CD14-positive monocyte (primary cell): Measurements from ENCODE around the gene SLITRK2. TPM values are rescaled to one million over a fixed set of nuclear protein-coding genes. Genes with fewer than 3 reads are reported as not detected.

Experiments used
- DNase-seq, 3 donors: peaks; one replicate each; pipeline ENCODE4 v3.0.0-alpha.2; 2011 to 2022
- H2AFZ ChIP-seq: 2 replicates; pipeline ENCODE4 v1.6.0; 2012; ENCODE audit warnings: mild to moderate bottlenecking, low read depth, low read length, inconsistent platforms; ENCODE audit not compliant: insufficient read depth, poor library complexity, severe bottlenecking
- H3K27ac ChIP-seq, 2 donors: 1 replicate in 1 of 2; 2 replicates in 1 of 2; pipeline ENCODE4 v1.5.1; 2012 to 2013; ENCODE audit warnings: low read length in 2 of 2, control low read depth in 1 of 2, inconsistent platforms in 1 of 2, low read depth in 1 of 2, mild to moderate bottlenecking in 1 of 2
- H3K27me3 ChIP-seq, 2 donors: one replicate each; pipeline versions ENCODE4 v1.6.0 to v1.6.1; 2011 to 2013; ENCODE audit warnings: low read length in 2 of 2; ENCODE audit not compliant: control insufficient read depth in 2 of 2, insufficient read depth in 2 of 2
- H3K36me3 ChIP-seq, 2 donors: replicated peaks in 1 of 2; 1 replicate in 1 of 2; 2 replicates in 1 of 2; pipeline versions ENCODE4 v1.5.1 to v1.6.1; 2012 to 2013; ENCODE audit warnings: low read length in 2 of 2, control low read depth in 1 of 2, inconsistent platforms in 1 of 2, mild to moderate bottlenecking in 1 of 2; ENCODE audit not compliant: insufficient read depth in 2 of 2, control insufficient read depth in 1 of 2
- H3K4me1 ChIP-seq, 2 donors: 1 replicate in 1 of 2; 2 replicates in 1 of 2; pipeline versions ENCODE4 v1.5.1 to v1.6.1; 2012 to 2013; ENCODE audit warnings: low read length in 2 of 2, control low read depth in 1 of 2, inconsistent platforms in 1 of 2, mild to moderate bottlenecking in 1 of 2, moderate library complexity in 1 of 2; ENCODE audit not compliant: insufficient read depth in 2 of 2, control insufficient read depth in 1 of 2
- H3K4me2 ChIP-seq: replicated peaks from 2 replicates; pipeline ENCODE3; 2012; ENCODE audit warnings: low read length, moderate library complexity, mild to moderate bottlenecking; ENCODE audit not compliant: poor library complexity, severe bottlenecking; ENCODE audit errors: extremely low read depth
- H3K4me3 ChIP-seq, 3 experiments: fragments of 200-600 bp in 1 of 3; sonication (generic) in 1 of 3; replicated peaks in 1 of 3; 1 replicate in 2 of 3; 2 replicates in 1 of 3; pipeline ENCODE4 v1.5.1; 2011 to 2013; ENCODE audit warnings: low read length in 3 of 3, mild to moderate bottlenecking in 3 of 3, control low read depth in 2 of 3, low read depth in 2 of 3, inconsistent platforms in 1 of 3, moderate library complexity in 1 of 3
- H3K79me2 ChIP-seq: 2 replicates; pipeline ENCODE4 v1.6.0; 2012; ENCODE audit warnings: mild to moderate bottlenecking, control low read depth, inconsistent platforms, low read length, moderate library complexity; ENCODE audit not compliant: insufficient read depth
- H3K9ac ChIP-seq: 2 replicates; pipeline ENCODE4 v1.6.0; 2017; ENCODE audit warnings: low read length, mild to moderate bottlenecking; ENCODE audit not compliant: insufficient read depth, poor library complexity, severe bottlenecking
- H3K9me3 ChIP-seq, 2 donors: replicated peaks in 1 of 2; 1 replicate in 1 of 2; 2 replicates in 1 of 2; pipeline versions ENCODE4 v1.5.1 to v1.6.1; 2012 to 2013; ENCODE audit warnings: low read length in 2 of 2, control low read depth in 1 of 2; ENCODE audit not compliant: control insufficient read depth in 1 of 2, insufficient read depth in 1 of 2
- H4K20me1 ChIP-seq: 2 replicates; pipeline ENCODE4 v1.6.0; 2012; ENCODE audit warnings: mild to moderate bottlenecking, low read length, control low read depth, moderate library complexity; ENCODE audit not compliant: insufficient read depth
- H3K27ac Mint-ChIP-seq, 7 donors: one replicate each; pipeline ENCODE4 v1.8.0; 2020; ENCODE audit warnings: mild to moderate bottlenecking in 7 of 7, mixed read lengths in 7 of 7, moderate library complexity in 6 of 7, inconsistent platforms in 2 of 7
- H3K27me3 Mint-ChIP-seq, 3 donors: one replicate each; pipeline ENCODE4 v1.8.0; 2021 to 2022; ENCODE audit warnings: low read depth in 3 of 3, mild to moderate bottlenecking in 3 of 3, mixed read lengths in 3 of 3, moderate library complexity in 3 of 3, inconsistent platforms in 1 of 3
- H3K36me3 Mint-ChIP-seq, 2 donors: one replicate each; pipeline ENCODE4 v1.8.0; 2020; ENCODE audit warnings: mixed read lengths in 2 of 2, inconsistent platforms in 1 of 2, mild to moderate bottlenecking in 1 of 2
- H3K4me1 Mint-ChIP-seq: one replicate; pipeline ENCODE4 v1.8.0; 2020; ENCODE audit warnings: mild to moderate bottlenecking, mixed read lengths
- H3K4me3 Mint-ChIP-seq, 2 donors: one replicate each; pipeline ENCODE4 v1.8.0; 2020; ENCODE audit warnings: mild to moderate bottlenecking in 2 of 2, mixed read lengths in 2 of 2, moderate library complexity in 1 of 2
- H3K9me3 Mint-ChIP-seq, 7 donors: one replicate each; pipeline ENCODE4 v1.8.0; 2020 to 2022; ENCODE audit warnings: mixed read lengths in 7 of 7, mild to moderate bottlenecking in 6 of 7, moderate library complexity in 6 of 7, inconsistent platforms in 2 of 7
- WGBS: methylation state at CpG from one replicate; pipeline ENCODE4 v1.1.5; 2013; ENCODE audit warnings: missing lambda C conversion rate; ENCODE audit not compliant: insufficient coverage; 5-methylcytosine and 5-hydroxymethylcytosine counted together
- intact Hi-C, 2 donors: fragments of 100-400 bp; cut with micrococcal nuclease; formaldehyde crosslinking; loops; one replicate each; pipeline versions ENCODE4 v1.15.0 to v1.15.1; 2023
- polyA plus RNA-seq, 3 donors: library from polyadenylated mRNA; depleted of rRNA in 1 of 3; unstranded in 2 of 3; stranded (reverse) in 1 of 3; fragments of 300-500 nt in 2 of 3; fragments of >200 nt in 1 of 3; fragmentation: Illumina TruSeq in 2 of 3; gene quantifications; 1 replicate in 2 of 3; 2 replicates in 1 of 3; pipeline ENCODE4 v1.2.3, GENCODE V29; 2012 to 2021
- small RNA-seq: library from RNA; depleted of rRNA; stranded (forward); fragments of <200 nt; gene quantifications from one replicate; pipeline ENCODE3, GENCODE V24; 2012; ENCODE audit warnings: low read depth; ENCODE audit not compliant: insufficient read length
- TF ChIP-seq, protein P1 (sequence below): fragments of 200-600 bp; IDR thresholded peaks from one replicate; pipeline ENCODE4 v1.8.0; 2022; ENCODE audit warnings: antibody characterized with exemption, mild to moderate bottlenecking

SLITRK2 gene
- polyA plus RNA-seq, 3 donors = not detected

DNA sequence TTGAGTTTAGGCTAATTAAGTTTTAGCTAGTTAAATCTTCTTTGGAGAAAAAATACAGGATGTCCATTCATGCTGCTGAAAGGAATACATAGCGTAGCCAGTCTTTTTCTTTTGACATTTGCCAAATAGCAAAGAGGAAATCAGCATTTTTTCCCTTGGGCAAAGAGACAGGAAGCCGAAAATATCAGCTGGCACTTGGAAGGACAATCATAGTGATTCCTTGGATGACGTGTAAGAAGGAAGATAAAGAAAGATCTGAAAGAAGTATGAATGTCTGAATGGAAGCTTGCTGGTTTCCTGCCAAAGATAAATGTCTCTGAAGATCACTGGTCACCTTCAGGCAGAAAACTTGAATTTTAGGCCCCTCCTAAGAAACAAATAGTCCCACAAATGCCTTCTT lies 44.2 kb downstream of the SLITRK2 start:
- peaks cover 0 to 2% (median 0%) of the 10 kb centered on the region in 3 donors for H3K27me3 Mint-ChIP-seq
- Histone ChIP-seq H3K36me3 (no peaks in the 10 kb centered on the region), H4K20me1 (no peaks in the 10 kb centered on the region), H3K27me3 (no peaks in the 10 kb centered on the region), H3K9ac (no peak overlapping the region), H2AFZ (no peak overlapping the region), H3K79me2 (no peaks in the 10 kb centered on the region), H3K27ac (no peak overlapping the region), H3K4me3 (no peak overlapping the region), H3K4me1 (no peaks in the 10 kb centered on the region), H3K9me3 (no peaks in the 10 kb centered on the region), H3K4me2 (no peak overlapping the region)
- H3K27ac Mint-ChIP-seq = peak overlapping the region in 1 of 7 donors; percentile 20
- intact Hi-C loops = no loop called here
- H3K4me1 Mint-ChIP-seq = no peaks in the 10 kb centered on the region
- peaks cover 0 to 5% (median 0%) of the 10 kb centered on the region in 7 donors for H3K9me3 Mint-ChIP-seq
- TF ChIP-seq, protein P1, sequence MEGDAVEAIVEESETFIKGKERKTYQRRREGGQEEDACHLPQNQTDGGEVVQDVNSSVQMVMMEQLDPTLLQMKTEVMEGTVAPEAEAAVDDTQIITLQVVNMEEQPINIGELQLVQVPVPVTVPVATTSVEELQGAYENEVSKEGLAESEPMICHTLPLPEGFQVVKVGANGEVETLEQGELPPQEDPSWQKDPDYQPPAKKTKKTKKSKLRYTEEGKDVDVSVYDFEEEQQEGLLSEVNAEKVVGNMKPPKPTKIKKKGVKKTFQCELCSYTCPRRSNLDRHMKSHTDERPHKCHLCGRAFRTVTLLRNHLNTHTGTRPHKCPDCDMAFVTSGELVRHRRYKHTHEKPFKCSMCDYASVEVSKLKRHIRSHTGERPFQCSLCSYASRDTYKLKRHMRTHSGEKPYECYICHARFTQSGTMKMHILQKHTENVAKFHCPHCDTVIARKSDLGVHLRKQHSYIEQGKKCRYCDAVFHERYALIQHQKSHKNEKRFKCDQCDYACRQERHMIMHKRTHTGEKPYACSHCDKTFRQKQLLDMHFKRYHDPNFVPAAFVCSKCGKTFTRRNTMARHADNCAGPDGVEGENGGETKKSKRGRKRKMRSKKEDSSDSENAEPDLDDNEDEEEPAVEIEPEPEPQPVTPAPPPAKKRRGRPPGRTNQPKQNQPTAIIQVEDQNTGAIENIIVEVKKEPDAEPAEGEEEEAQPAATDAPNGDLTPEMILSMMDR = no peak
- WGBS = no CpG with 5 or more reads among the region's 3 CpGs
- no peaks in the 10 kb centered on the region for H3K36me3 Mint-ChIP-seq
- no peak overlapping the region for H3K4me3 Mint-ChIP-seq
- DNase-seq = no peak

DNA sequence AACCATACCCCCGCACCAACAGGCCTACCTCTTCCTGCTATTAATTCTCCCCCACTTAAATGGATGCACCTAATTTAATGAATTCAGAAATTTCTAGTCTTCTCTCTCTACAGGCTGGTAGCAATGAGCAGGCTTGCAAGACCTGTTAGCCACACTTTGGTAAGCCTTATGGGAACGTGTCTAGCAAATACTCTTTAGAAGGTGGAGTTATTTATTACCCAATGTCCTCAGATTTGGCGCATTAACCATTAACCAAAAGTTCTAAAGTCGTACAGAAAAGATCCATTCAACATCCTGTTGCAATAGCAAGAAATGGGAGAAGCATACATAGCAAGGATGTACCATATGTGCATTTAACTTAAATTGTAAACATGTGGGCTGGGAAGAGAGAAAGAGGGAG lies 47.5 kb downstream of the SLITRK2 start:
- Histone ChIP-seq H3K79me2 (no peaks in the 10 kb centered on the region), H4K20me1 (no peaks in the 10 kb centered on the region), H2AFZ (no peak overlapping the region), H3K9ac (no peak overlapping the region), H3K4me3 (no peak overlapping the region), H3K27ac (no peak overlapping the region), H3K27me3 (no peaks in the 10 kb centered on the region), H3K36me3 (no peaks in the 10 kb centered on the region), H3K4me1 (no peaks in the 10 kb centered on the region), H3K4me2 (no peak overlapping the region), H3K9me3 (no peaks in the 10 kb centered on the region)
- Mint-ChIP-seq H3K27me3 (peaks cover 0 to 2% (median 0%) of the 10 kb centered on the region in 3 donors), H3K36me3 (no peaks in the 10 kb centered on the region), H3K4me3 (no peak overlapping the region), H3K27ac (no peak overlapping the region), H3K9me3 (peaks cover 0 to 5% (median 0%) of the 10 kb centered on the region in 7 donors), H3K4me1 (no peaks in the 10 kb centered on the region)
- DNase-seq = no peak
- WGBS = no CpG with 5 or more reads among the region's 4 CpGs
- intact Hi-C loops = no loop called here
- TF ChIP-seq, protein P1 = no peak

Small RNA genes lying within 50 kb of the gene (small RNA-seq; reads per million reads assigned to genes)
- gene AL109653.1 = not detected
